Measurements from ENCODE around the gene ZNF217.
"Not testable (repeated sequence)": the region's sequence is repeated elsewhere in the genome, so short reads cannot be mapped to it uniquely, and the experiment has no call there.

Gene ZNF217

DNA sequence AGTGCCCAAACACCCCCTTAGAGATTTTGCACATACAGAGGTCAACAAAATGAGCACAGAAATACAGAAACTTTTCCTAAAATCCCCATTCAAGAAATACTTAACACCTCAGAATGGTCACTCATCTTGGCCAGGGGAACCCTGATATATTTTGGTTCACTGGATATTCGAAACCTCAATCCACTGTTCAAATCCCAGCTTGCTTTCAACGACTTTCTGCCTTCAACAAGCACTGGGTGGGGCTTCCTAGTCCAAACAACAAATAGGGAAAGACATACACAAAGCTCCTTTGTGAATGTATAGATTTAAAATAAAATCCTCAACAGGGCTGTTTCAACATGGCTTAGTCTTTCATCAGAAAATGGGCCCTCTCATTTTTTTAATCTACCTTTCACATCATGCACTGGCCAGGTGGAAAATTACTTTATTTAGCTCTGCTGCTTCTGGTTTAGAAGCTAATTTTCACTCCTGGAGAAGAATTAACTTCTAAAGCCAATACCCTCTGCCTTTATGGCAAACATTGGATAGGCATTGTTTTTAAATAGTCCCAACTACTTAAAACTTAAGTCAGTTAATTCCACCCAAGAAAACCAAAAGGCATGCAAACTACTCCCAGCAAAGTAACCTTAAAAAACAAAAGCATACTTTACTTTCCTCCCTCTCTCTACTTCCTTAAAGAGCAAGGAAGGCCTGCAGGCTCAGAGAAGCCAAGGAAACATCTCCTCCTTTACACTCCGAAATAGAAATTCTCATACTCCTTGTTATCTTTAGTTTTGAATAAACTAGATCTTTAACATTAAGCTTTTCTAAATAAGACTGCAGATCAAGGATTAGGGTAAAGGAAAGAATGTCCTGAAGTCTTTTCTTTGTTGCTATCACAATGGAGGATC lies 9.7 kb downstream of the ZNF217 start:
- peaks cover 13% of the 10 kb centered on the region for H3K36me3 ChIP-seq (ENCODE audit: control insufficient read depth, insufficient read depth, low read length)
- H3K9ac ChIP-seq (ENCODE audit: low read length); H3K9me3 ChIP-seq (ENCODE audit: control insufficient read depth, low read length); H3K4me3 ChIP-seq (ENCODE audit: low read length); H3K27me3 ChIP-seq (ENCODE audit: control insufficient read depth, insufficient read depth, low read length): not testable (repeated sequence)
- peaks cover 45% of the 10 kb centered on the region for H3K4me1 ChIP-seq (ENCODE audit: control insufficient read depth, insufficient read depth, low read length)

DNA sequence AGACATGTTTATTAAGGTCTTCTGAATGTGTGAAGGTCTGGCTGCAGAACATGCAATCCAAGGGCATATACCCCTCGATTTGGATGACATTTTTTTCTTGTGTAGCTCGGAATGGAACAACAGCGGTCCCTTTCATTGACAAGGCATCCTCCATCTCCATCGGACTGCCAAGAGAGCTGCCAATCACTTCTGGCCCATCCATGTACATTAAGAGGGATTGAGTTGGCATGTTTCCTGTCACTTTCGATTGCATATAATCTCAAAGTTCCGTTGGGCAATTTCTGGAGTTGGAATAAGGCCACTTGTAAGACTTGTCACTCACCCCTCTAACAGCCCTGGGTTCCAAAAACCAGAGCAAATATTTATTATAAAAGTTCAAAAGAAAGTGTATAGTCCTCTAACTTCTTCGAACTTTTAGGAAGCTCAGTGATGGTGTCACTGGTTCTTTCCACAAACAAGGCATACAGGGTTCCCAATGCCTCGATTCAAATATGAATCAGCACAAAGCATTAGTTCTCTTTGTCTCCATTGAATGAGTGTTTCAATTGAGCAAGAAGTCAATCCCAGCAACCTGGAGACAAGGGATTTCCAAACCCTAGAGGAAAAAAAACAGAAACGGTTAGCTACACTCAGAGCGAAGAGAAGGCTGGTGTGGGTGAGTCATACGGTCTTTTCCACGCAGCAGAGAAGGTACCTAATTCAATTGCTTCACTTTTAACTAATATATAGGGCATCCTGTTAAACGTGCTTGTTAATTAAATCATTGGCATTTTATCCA lies 10.9 kb downstream of the ZNF217 start:
- H3K36me3 ChIP-seq (ENCODE audit: control insufficient read depth, insufficient read depth, low read length), result peaks cover 13% of the 10 kb centered on the region
- H3K9ac ChIP-seq (ENCODE audit: low read length), result peak overlapping the region; percentile 0
- no peak overlapping the region for H3K4me3 ChIP-seq (ENCODE audit: low read length)
- no peaks in the 10 kb centered on the region for H3K9me3 ChIP-seq (ENCODE audit: control insufficient read depth, low read length)
- H3K27me3 ChIP-seq (ENCODE audit: control insufficient read depth, insufficient read depth, low read length), result no peaks in the 10 kb centered on the region
- H3K4me1 ChIP-seq (ENCODE audit: control insufficient read depth, insufficient read depth, low read length), result peaks cover 53% of the 10 kb centered on the region

DNA sequence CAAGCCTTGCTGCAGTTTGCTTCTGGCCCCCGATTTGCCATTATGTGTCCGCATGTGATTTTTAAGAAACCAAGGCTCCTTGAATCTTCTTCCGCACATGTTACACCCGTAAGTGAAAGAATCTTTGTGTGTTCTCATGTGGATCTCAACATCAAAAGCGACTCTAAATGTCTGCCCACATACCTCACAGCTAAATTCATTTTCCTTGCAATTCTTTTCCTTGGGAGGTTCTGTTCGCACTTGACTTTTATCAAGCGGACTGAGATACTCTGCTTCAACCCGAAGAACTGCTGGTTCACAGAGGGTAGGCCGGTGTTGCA lies 11.4 kb downstream of the ZNF217 start:
- H3K4me3 ChIP-seq (ENCODE audit: low read length), result no peak overlapping the region

DNA sequence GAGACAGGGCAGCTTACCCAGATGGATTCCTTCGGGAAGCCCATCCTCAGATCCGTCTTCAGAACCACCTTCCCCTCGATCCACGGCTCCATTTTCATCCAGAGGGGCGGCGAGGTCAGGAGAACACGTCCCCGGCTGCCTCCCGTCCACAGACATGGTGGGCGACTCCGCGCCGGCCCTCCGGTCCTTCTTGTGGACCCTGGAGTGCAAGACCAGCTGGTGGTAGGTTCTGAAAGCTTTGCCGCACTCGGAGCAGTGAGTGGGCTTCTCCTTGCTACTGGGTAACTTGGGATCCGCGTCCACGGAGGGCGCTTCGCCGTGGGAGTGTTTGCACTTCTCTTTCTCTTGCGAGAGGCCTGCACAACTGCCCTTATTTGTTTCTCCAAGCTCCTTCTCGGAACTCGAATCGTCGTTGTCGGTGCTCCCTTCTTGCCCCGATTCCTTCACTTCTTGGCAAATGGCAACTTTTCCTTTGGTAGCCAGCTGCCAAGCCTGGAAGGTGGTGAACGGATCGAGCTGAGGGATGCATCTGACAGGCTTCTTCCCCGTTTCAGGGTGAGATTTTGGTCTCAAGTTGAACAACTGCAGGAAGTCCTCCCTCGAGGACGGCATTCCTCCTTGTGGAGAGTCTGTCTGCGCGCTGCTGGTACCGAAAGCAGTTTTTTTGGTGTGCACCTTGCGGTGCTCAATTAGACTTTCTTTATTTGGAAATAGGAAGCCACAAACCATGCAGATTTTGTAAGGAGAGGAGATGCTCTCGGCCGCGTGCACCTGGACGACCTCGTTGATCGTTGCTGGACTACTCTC lies 12.0 kb downstream of the ZNF217 start:
- peaks cover 13% of the 10 kb centered on the region for H3K36me3 ChIP-seq (ENCODE audit: control insufficient read depth, insufficient read depth, low read length)
- no peaks in the 10 kb centered on the region for H3K27me3 ChIP-seq (ENCODE audit: control insufficient read depth, insufficient read depth, low read length)
- H3K9ac ChIP-seq (ENCODE audit: low read length), result peak overlapping the region; percentile 1
- peaks cover 57% of the 10 kb centered on the region for H3K4me1 ChIP-seq (ENCODE audit: control insufficient read depth, insufficient read depth, low read length)
- no peak overlapping the region for H3K4me3 ChIP-seq (ENCODE audit: low read length)
- H3K9me3 ChIP-seq (ENCODE audit: control insufficient read depth, low read length), result no peaks in the 10 kb centered on the region

More for the DNA sequence above, 11.4 kb downstream of the ZNF217 start:
- peaks cover 57% of the 10 kb centered on the region for H3K4me1 ChIP-seq (ENCODE audit: control insufficient read depth, insufficient read depth, low read length)
- H3K27me3 ChIP-seq (ENCODE audit: control insufficient read depth, insufficient read depth, low read length), result no peaks in the 10 kb centered on the region
- H3K9ac ChIP-seq (ENCODE audit: low read length), result no peak overlapping the region
- peaks cover 13% of the 10 kb centered on the region for H3K36me3 ChIP-seq (ENCODE audit: control insufficient read depth, insufficient read depth, low read length)
- no peaks in the 10 kb centered on the region for H3K9me3 ChIP-seq (ENCODE audit: control insufficient read depth, low read length)

DNA sequence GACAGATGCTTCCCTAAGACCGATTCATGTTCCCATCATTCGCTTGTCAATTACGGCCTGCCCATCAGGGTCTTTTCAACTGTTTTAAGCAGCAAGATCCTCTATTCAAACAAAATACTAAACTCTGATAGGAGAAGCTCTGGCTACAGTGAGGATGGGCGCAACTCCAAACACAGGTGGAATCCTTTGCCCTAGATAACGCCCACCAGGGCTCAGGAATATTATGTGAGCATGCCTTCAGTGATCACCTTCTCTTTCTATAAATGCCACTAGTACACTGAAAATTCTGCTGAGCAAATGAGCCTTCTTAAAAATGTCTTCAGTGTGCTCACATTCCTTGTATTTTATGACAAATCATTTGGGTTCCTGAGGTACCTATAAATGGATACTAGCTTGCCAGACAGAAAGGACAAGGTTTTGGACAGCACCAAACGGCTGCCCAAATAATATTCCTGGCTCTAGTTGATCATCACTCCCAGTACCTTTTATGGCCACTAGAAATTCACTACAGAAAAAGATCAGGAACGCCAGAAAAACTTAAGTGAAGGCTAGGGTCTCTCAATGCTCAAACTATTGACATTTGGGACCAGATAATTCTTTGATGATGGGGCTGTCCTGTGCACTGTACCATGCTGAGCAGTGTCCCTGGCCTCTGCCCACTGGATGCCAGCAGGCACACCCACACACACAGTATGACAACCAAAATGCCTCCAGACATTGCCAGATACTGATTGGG lies 13.1 kb downstream of the ZNF217 start:
- peaks cover 21% of the 10 kb centered on the region for H3K36me3 ChIP-seq (ENCODE audit: control insufficient read depth, insufficient read depth, low read length)
- H3K4me3 ChIP-seq (ENCODE audit: low read length), result no peak overlapping the region
- peaks cover 57% of the 10 kb centered on the region for H3K4me1 ChIP-seq (ENCODE audit: control insufficient read depth, insufficient read depth, low read length)
- no peaks in the 10 kb centered on the region for H3K9me3 ChIP-seq (ENCODE audit: control insufficient read depth, low read length)
- no peaks in the 10 kb centered on the region for H3K27me3 ChIP-seq (ENCODE audit: control insufficient read depth, insufficient read depth, low read length)
- peak overlapping the region; percentile 40 for H3K9ac ChIP-seq (ENCODE audit: low read length)

DNA sequence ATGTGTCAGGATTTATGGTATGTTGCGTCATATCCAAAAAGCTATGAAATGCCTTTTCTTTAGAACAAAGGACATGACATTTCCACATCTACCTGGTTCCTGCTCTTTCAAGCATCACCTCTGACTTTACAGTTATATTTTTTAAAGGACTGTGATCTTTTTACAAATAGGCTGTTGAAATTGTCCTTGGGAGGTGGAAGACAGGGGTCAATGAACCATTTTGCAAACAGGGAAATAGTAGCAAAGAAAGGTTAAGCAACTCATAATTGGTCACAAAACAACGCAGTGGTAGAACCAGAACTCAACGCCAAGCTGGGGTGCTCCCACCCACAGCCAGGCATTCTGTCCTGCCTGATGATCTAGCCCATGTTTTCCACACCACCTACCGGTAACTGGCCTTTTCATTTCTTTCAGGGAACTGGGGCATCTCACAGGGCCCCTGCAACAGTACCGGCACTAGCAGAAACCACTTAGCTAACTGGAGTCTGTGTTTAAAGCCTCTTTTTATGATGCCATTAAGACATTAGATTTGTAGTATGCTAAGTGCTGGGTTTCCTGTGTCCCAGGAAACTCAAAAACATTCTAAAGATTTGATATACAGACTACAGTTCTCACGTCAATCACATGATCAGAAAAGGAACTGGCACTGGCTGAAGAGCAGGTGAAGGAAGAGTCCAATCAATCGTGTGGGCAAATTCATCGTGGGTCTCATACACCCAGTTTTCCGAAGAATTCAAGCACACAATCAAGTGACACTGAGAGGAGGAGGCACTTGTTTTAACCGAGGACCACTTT lies 13.9 kb downstream of the ZNF217 start:
- Histone ChIP-seq H3K4me3 (ENCODE audit: low read length) (no peak overlapping the region), H3K4me1 (ENCODE audit: control insufficient read depth, insufficient read depth, low read length) (peaks cover 54% of the 10 kb centered on the region), H3K27me3 (ENCODE audit: control insufficient read depth, insufficient read depth, low read length) (no peaks in the 10 kb centered on the region), H3K36me3 (ENCODE audit: control insufficient read depth, insufficient read depth, low read length) (peaks cover 24% of the 10 kb centered on the region), H3K9me3 (ENCODE audit: control insufficient read depth, low read length) (no peaks in the 10 kb centered on the region), H3K9ac (ENCODE audit: low read length) (peak overlapping the region; percentile 40)

DNA sequence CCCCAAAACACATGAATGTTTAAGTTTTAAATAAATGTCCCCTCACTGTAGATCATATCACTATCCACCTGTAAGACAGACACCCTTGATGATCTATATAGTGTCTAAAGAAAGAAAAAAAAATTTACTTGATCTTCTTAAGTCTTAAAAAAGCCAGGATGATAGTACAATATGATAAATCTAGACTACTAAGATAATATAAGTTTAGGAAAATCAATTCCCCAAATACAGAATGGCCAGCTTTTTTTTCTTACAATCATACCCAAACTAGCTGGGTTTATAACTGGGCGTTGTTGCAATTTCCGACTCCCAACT lies 14.4 kb downstream of the ZNF217 start:
- Histone ChIP-seq H3K4me3 (ENCODE audit: low read length) (no peak overlapping the region), H3K27me3 (ENCODE audit: control insufficient read depth, insufficient read depth, low read length) (no peaks in the 10 kb centered on the region), H3K9ac (ENCODE audit: low read length) (peak overlapping the region; percentile 26), H3K4me1 (ENCODE audit: control insufficient read depth, insufficient read depth, low read length) (peaks cover 54% of the 10 kb centered on the region), H3K9me3 (ENCODE audit: control insufficient read depth, low read length) (no peaks in the 10 kb centered on the region), H3K36me3 (ENCODE audit: control insufficient read depth, insufficient read depth, low read length) (peaks cover 24% of the 10 kb centered on the region)

DNA sequence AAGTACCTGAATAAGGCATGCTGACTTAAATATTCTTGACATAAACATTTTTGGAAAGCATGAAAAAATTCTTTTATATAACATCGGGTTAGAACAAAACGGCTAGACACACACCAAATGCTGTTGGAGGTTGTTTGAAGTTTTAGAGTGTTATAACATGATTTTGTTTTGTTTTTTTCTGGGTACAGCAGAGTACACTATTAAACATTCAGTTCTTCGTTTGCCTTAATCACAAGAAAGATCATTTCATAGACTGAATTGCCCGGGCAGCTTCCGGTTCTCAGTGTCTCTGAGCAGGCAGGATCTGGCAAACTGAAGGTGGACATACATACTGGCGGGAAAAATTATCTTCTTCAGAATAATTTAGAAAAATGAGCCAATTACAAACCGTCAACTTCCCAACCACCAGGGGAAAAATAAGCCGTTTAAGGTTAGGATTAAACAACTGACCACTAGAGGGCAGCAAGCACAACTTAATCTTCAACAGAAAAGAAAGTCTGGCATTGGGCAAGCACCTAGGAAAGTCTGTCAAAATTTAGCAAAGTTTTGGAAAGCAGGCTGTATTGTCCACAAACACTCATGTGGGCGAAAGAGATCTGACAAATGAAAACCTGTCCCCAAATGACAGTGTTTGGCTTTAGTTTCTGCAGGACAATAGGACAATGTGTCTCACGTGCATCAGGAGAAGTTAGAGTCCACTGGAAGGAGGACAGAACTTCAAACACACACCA lies 15.0 kb downstream of the ZNF217 start:
- H3K4me1 ChIP-seq (ENCODE audit: control insufficient read depth, insufficient read depth, low read length), result peaks cover 54% of the 10 kb centered on the region
- no peak overlapping the region for H3K4me3 ChIP-seq (ENCODE audit: low read length)
- peaks cover 24% of the 10 kb centered on the region for H3K36me3 ChIP-seq (ENCODE audit: control insufficient read depth, insufficient read depth, low read length)
- H3K9ac ChIP-seq (ENCODE audit: low read length), result peak overlapping the region; percentile 58
- no peaks in the 10 kb centered on the region for H3K9me3 ChIP-seq (ENCODE audit: control insufficient read depth, low read length)
- no peaks in the 10 kb centered on the region for H3K27me3 ChIP-seq (ENCODE audit: control insufficient read depth, insufficient read depth, low read length)

DNA sequence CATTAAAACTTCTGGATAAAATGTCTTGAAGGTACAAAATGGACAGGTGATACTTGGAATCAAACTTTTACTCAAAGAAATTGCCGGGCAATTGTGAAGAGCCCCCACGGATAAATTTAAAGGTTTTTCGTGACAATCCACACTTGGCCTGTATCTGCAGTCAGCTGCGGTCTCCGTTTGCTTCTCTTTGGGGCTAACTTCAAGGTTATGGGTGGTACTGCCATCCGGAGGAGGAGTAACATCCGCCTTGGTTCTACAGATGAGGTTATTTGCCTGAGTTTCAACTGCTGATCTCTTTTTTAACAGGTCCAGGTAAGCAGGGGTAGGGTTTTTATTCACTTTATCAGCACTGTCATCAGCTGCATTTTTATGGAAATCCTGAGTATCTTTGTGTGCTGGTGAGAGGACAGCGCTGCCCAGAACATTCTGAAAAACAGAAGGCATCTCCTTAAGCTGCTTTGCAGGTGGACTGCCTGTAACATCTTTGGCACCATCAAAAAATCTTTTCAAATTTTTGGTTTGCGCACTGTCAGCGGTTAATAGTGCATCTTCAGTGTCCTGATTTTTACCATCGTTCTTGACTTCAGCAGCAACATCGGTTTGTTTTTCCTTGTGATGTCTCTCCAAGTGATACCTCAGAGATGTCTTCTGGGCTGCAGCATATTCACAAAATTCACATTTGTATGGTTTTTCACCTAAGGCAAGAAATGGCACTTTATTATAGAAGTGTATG lies 16.9 kb downstream of the ZNF217 start:
- Histone ChIP-seq H3K4me3 (ENCODE audit: low read length) (no peak overlapping the region), H3K4me1 (ENCODE audit: control insufficient read depth, insufficient read depth, low read length) (peaks cover 43% of the 10 kb centered on the region), H3K9ac (ENCODE audit: low read length) (no peak overlapping the region), H3K36me3 (ENCODE audit: control insufficient read depth, insufficient read depth, low read length) (peaks cover 17% of the 10 kb centered on the region), H3K27me3 (ENCODE audit: control insufficient read depth, insufficient read depth, low read length) (no peaks in the 10 kb centered on the region), H3K9me3 (ENCODE audit: control insufficient read depth, low read length) (no peaks in the 10 kb centered on the region)

DNA sequence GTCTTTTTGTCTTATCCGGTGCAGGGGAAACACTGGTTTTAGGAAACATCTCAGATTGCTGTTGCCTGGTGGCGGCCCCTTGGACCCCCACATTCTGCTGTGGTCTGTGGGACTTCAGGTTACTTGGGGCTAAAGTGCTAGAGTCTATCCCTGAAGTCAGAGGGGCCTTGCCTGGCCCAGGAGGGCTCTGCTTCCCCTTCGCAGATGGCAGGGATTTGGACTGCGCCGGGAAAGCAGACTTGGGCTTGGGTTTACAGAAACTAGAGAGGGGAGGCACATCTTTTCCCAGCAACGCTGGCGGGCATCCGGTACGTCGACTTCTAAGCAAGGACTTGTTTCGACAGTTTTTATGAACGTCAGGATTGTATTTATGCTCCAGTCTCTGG lies 17.5 kb downstream of the ZNF217 start:
- no peak overlapping the region for H3K4me3 ChIP-seq (ENCODE audit: low read length)
- H3K36me3 ChIP-seq (ENCODE audit: control insufficient read depth, insufficient read depth, low read length), result peaks cover 11% of the 10 kb centered on the region
- peaks cover 37% of the 10 kb centered on the region for H3K4me1 ChIP-seq (ENCODE audit: control insufficient read depth, insufficient read depth, low read length)

More for the DNA sequence above, 17.5 kb downstream of the ZNF217 start:
- no peaks in the 10 kb centered on the region for H3K27me3 ChIP-seq (ENCODE audit: control insufficient read depth, insufficient read depth, low read length)
- H3K9me3 ChIP-seq (ENCODE audit: control insufficient read depth, low read length), result no peaks in the 10 kb centered on the region
- H3K9ac ChIP-seq (ENCODE audit: low read length), result no peak overlapping the region

All from mucosa of stomach (tissue), 1 donor.